Measurements from ENCODE around the gene PRLH. TPM values are rescaled to one million over a fixed set of nuclear protein-coding genes. Genes with fewer than 3 reads are reported as not detected.
"Not testable (repeated sequence)": the region's sequence is repeated elsewhere in the genome, so short reads cannot be mapped to it uniquely, and the experiment has no call there.

The PRLH gene
- total RNA-seq, 1 experiment from 2014 or later = not detected

GRCh38 chr2:237581751-237582746 lies 15.7 kb downstream of the PRLH start:
- peak; percentile 77 for DNase-seq (ENCODE audit: low read depth)

- no peak for DNase-seq (ENCODE audit: low read depth)
Measured at GRCh38 chr2:237583385-237584295, 17.3 kb downstream of the PRLH start.

- DNase-seq (ENCODE audit: low read depth) = no peak
Measured at GRCh38 chr2:237585590-237586221, 19.3 kb downstream of the PRLH start.

GRCh38 chr2:237588044-237588696 lies 21.8 kb downstream of the PRLH start:
- DNase-seq (ENCODE audit: low read depth) = no peak

GRCh38 chr2:237590272-237591140 lies 24.1 kb downstream of the PRLH start, which contains the start of gene RAB17:
Gene RAB17 (minus strand): TSS chr2:237590734. CDS start chr2:237586154, 4,580 bp downstream.
- peak; percentile 67 for DNase-seq (ENCODE audit: low read depth)

- DNase-seq (ENCODE audit: low read depth) = peak; percentile 90
Measured at GRCh38 chr2:237591141-237591881, 24.9 kb downstream of the PRLH start.

- no peak for DNase-seq (ENCODE audit: low read depth)
Measured at GRCh38 chr2:237592425-237592980, 26.1 kb downstream of the PRLH start.

GRCh38 chr2:237593036-237593435 lies 26.7 kb downstream of the PRLH start:
- DNase-seq (ENCODE audit: low read depth) = no peak

- no peak for DNase-seq (ENCODE audit: low read depth)
Measured at GRCh38 chr2:237593596-237594320, 27.4 kb downstream of the PRLH start.

GRCh38 chr2:237594514-237594871 lies 28.1 kb downstream of the PRLH start:
- DNase-seq (ENCODE audit: low read depth) = no peak

- not testable (repeated sequence) for DNase-seq (ENCODE audit: low read depth)
Measured at GRCh38 chr2:237595829-237596519, 29.6 kb downstream of the PRLH start.

- DNase-seq (ENCODE audit: low read depth) = peak; percentile 23
Measured at GRCh38 chr2:237596520-237597195, 30.3 kb downstream of the PRLH start.

- DNase-seq (ENCODE audit: low read depth) = no peak
Measured at GRCh38 chr2:237597196-237598145, 31.1 kb downstream of the PRLH start.

- DNase-seq (ENCODE audit: low read depth) = no peak
Measured at GRCh38 chr2:237598468-237599208, 32.3 kb downstream of the PRLH start.

- no peak for DNase-seq (ENCODE audit: low read depth)
Measured at GRCh38 chr2:237599465-237600110, 33.2 kb downstream of the PRLH start.
